GM19395 (cell line): ENCODE results near the gene HDAC8.
A peak's percentile ranks its signal among the peaks of the same experiment; 100 is the strongest.
"Not testable (repeated sequence)": the region's sequence is repeated elsewhere in the genome, so short reads cannot be mapped to it uniquely, and the experiment has no call there.

Experiments
- ATAC-seq: cut with Tn5 transposase; IDR thresholded peaks from one replicate; pipeline ENCODE4 v1.9.1; 2021; ENCODE audit warnings: mild to moderate bottlenecking, moderate library complexity; ENCODE audit not compliant: unreplicated experiment

The HDAC8 gene

DNA sequence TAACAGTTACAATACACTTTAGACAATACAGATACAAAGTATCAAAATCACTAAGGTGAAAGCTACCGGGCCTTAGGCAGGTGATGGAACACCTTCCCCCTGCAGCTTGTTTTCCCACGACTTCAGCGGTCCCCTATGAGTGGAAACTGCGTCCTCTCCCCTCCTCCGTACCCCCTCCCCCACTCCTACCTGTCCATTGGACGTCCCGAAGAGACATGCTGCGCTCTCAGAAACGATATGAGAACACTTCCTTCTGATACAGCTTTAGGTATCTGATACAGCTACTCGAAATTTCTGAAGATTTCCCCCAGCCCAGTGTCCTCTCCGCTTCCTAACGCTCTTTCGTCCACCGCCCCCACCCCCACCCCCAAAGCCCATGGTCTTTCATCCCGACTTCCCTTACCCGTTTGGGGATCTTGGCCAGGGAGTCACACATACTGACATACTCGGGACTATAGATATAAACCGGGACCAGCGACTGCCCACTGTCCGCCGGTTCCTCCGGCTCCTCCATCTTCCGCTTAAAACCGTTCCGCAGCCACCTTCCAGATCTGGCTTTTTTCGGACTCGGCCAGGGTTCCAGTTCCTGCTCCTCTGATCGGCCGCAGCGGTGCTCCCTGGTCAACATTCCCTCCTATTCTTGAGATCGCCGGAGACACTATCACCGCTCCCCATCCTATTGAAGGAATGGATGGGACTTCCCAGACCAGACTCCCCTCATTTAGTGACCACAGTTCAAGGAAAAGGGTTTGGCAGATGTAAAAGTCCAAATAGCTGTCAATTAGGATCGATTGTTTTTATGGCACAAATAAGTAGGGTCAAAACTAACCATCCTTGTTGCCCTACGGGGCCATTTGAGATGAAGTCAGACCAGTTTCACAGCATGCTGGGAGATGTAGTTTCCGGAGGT is at the start of gene HDAC8:
Gene HDAC8 (minus strand): TSS at position 596 of the 910 bp plus-strand sequence. CDS start 82 bp downstream, at position 514.
- peak; percentile 98 for ATAC-seq

GRCh38 chrX:72621625-72622485 is 49.2 kb upstream of the HDAC8 start:
- ATAC-seq, result peak; percentile 82

DNA sequence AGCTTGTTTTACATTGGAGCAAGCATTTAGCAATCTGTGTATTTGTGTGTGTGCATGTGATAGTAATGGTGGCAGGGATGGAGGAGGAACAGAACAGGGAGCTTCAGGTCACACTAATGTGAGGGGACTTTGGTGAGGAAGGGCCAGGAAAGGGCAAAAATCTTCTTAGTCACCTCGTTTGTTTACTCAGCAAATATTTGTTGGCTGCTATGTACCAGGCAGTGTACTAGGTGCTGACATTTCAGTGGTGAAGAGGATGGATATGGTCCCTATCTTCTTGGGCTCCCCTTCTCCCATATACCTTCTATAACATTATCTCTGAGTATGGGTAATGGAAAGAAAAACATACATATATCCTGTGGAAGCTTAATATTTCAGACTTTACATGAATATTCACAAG is 48.5 kb upstream of the HDAC8 start:
- no peak for ATAC-seq

DNA sequence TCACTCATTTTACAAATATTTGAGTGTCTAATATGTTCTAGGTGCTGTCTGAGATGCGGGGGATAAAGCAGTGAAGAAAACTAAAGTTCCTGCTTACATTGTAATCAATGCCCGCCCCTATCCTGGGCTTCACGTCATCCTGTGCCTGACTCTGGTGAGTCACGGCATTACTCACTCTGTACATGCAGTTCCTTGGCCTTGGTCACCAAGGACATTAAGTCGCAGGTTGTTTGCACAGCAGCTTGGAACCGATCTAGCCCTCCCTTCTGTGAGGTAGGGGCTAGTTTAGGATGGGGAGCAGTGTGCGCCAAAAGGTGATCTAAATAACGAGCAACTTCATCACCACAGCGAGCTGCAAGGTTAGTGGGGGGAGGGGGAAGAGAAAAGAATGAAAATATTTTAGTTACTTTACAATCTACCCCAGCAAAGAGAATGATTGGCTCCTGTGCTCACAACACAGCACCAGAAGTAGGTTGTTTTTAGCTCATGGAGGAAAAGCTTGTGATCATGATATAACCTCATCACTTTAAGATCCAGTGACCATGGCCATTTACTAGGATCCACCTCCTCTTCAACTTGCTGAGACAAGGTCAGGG is 48.0 kb upstream of the HDAC8 start:
- ATAC-seq, result no peak

- no peak for ATAC-seq
Observed at GRCh38 chrX:72609313-72609712, 36.7 kb upstream of the HDAC8 start.

DNA sequence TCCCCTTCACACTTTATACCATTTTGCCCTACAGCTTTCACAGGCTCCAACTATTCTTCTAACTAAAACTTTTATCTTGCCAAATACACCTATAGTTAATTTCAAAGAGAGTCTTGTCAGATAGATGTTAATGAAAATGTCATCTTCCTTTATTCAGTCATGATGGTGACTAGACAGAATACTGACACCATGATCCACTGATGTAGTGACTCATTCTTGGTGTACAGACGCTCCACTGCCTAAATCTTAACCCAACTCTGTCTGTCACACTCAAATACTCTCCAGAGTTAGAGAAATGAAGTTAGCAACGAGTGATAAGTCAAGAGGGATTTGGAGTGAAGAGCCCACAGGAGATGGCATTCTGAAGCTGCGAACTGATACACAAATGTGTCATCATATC is 32.1 kb upstream of the HDAC8 start:
- no peak for ATAC-seq

DNA sequence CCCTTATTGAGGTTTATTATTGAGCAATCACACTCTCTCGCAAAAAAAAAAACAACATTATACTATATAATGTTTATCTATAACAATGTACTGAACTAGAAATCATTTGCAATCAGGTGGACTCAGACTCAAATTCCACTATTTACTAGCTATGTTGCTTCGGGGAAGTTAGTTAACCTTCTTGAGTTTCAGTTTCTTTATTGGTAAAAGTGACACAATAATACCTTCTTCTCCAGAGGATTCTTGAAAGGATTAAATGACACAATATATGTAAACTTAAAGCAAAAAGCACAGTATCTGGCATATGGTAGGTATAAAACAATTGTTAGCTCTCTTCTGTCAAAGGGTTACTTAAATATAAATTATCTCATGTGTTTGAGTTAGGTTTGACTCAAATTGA is 31.5 kb upstream of the HDAC8 start:
- no peak for ATAC-seq

- not testable (repeated sequence) for ATAC-seq
Observed at GRCh38 chrX:72591038-72591437, 18.4 kb upstream of the HDAC8 start.

- ATAC-seq, result no peak
Observed at GRCh38 chrX:72584163-72584562, 11.5 kb upstream of the HDAC8 start.

GRCh38 chrX:72576141-72576894 is 3.7 kb upstream of the HDAC8 start:
- ATAC-seq, result no peak

DNA sequence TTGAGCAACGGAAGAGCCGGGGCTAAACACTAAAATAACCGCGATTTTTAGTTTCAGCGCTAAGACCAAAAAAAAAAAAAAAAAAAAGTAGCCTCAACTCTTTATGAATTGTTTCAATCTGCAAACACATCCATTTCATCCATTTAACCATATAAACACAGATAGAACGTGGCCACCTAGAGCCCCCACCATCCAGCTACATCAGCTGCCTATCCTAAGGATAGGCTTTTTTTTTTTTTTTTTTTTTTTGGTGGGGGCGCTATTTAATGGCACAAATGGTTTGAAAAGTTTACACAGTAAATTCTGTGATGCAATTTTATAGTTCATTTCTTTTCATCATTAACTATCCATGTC is 492 bp upstream of the HDAC8 start:
- ATAC-seq, result peak; percentile 42

DNA sequence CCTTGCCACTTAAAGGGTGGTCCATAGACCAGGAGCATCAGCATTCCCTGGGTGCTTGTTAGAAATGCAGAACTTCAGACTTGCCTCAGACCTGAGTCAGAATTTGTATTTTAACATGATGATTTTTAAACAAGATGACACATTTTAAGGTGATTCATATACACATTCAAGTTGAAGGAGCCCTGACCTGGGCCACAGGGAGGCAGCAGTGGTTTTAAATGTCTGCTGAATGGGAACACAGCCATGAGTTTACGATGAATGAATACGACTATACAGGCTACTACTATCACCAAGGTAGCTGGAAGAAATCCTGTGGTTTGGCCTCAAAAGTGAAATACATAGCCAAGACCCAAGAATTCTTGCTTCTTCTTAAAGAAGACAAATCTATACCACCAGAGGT is 2.9 kb downstream of the HDAC8 start:
- ATAC-seq, result no peak

GRCh38 chrX:72568406-72569092 is 4.1 kb downstream of the HDAC8 start:
- no peak for ATAC-seq

GRCh38 chrX:72566448-72566847 is 6.2 kb downstream of the HDAC8 start:
- no peak for ATAC-seq

GRCh38 chrX:72559655-72560054 is 13.0 kb downstream of the HDAC8 start:
- ATAC-seq, result not testable (repeated sequence)

GRCh38 chrX:72554448-72555140 is 18.0 kb downstream of the HDAC8 start:
- no peak for ATAC-seq

- not testable (repeated sequence) for ATAC-seq
Observed at GRCh38 chrX:72552443-72552842, 20.2 kb downstream of the HDAC8 start.

GRCh38 chrX:72545990-72546389 is 26.7 kb downstream of the HDAC8 start:
- ATAC-seq, result no peak

DNA sequence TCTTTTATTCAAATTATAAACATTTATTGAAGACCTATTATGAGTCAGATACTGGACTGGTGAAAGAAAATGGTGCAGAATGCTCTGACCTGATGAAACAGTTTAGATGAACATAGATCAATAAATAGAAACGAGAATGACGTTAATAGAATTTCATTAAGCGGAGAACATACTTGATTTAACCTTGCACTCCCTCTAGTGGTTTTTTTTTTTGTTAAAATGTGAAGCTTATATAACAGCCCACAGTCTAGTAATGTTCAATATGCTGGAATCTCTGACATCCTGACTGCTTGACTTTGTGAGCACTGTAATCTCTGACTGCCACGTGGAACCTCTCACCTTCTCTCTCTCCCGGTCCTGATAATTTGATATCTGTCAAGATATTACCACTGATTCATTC is 32.3 kb downstream of the HDAC8 start:
- ATAC-seq, result no peak

DNA sequence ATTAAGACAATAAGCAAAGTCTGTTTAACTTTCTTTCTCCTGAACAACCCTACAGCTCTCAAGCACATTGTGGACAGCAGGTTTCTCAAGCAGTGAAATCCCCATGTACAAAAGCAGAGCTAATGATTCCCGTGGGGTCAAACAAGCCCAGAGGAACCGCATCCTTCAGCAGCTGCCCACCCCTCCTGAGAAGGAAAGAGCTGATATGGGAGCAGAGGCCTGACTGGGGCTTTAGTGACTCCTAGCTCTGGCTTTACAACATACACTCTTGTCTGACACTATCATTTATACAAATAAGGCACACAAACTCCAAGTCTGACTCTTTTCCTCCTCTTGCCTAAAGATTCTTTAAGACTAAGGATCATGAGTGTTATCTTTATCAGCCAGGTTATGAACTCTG is 32.8 kb downstream of the HDAC8 start:
- no peak for ATAC-seq
